Suppressor macrophage treated with lipopolysaccharide for 4 hours (primary cell): ENCODE measurements around the gene PER2.
A peak's percentile ranks its signal among the peaks of the same experiment; 100 is the strongest.

Experiments
- DNase-seq: peaks from one replicate; pipeline ENCODE4 v3.0.0-alpha.2; 2020

PER2 gene

DNA sequence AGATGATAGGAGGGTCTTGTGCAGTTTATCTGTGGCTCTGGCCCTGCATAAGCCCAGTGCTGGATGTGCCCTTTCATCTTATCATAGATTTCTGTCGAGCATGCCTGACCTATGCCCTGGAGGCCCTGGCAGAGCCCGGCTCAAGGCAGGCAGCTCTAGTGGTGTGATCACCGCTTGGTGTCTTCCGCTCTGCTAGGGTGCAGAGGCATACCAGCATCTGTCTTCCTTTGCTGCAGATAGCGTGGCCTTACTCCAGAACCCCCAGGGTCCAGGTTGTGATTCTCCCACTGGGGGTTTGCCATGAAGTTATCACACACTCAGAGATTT, 18.2 kb upstream of the PER2 start:
- no peak for DNase-seq

DNA sequence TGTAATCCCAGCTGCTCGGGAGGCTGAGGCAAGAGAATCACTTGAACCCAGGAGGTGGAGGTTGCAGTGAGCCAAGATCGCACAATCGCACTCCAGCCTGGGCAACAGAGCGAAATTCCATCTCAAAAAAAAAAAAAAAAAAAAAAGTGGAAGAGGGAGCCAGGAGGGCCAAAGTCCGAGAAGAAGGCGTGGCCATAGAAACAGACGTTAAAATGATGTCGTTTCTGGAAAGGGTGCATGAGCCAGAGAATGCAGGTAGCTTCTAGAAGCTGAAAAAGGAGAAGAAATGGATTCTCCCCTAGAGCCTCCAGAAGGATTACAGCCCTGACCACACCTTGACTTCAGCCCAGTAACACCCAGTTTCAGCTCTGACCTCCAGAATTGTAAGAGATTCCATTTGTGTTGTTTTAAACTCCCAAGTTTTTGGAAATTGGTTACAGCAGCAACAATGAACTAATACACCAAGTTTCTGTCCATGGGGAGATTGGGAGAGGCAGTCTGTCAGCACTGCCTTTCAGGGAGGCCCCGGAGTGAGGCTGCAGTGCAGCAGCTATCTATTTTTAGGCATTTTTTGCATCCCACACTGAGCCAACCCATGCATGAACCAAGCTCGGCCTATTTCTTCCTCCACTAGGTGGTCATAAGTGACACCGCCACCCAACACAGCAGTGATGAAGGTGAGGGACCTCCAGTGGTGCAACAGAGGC, 17.7 kb upstream of the PER2 start:
- DNase-seq: no peak

DNA sequence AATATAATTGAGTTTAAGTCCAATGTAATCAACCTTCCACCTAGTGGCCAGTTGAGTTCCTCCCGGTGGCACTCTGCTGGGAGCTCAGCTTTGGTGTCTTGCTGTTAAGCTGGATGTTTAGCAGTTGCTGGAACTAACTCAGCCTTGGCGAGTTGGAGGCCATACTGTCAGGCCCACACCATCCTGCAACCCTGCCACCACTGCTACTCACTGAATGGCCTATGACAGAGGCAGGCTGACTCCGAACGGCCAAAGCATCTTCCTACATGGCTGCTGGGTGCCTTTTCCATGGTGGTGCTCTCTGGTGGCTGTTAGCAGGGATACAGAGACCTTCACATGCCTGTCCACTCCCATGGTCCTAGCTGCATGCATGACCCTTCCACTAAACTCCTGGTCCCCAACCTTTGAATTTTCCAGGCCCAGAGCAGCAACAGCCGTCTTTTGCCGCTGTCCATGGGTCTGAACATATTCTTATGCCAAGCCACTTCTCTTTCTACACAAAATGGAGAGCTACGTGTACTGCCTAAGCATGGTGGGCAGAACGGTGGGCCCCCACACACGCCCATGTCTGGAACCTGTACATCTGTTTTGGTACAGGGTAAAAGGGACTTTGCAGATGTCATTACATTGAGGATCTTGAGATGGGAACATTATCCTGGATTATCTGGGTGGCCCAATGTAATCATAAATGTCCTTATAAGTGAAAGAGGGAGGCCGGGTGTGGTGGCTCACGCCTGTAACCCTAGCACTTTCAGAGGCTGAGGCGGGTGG, 16.9 kb upstream of the PER2 start:
- DNase-seq: no peak

DNA sequence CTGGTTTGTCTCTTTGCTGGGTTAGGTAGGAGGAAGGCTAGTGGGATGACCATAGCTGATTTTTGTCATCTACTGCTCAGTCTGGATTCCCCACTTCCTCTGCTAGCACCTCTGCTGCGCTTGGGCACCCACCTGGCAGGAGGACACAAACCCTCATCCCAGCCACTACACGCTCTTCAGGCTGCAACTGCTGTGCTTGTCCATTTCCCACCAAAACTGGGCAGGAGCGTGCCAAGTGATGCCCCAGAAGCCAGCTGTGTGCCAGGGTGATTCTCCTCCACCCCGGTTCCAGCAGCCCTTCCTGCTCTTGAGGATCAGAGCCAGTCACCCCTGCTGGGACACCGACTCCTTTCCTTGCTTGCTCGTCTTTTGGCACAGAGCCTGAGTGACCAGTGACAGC, 15.7 kb upstream of the PER2 start:
- DNase-seq: no peak

DNA sequence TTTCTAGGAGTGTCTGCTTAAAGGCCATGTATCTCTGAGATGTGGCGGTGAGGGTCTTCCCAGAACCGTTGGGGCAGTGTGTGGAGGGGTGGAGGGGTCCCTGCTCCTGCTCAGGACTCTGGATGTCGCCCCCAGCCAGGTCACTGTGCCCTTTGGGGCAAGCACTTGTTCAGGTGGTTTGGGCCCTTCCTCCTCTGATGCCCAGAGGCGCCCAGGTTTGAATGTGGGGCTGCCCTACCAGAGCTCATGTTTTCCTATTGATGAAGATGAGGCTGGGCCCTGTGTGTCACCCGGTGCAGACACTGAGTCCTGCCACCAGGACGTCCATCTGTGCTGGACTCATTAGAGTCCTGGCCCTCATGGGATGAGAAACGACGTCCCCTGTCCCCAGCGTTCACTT, 14.3 kb upstream of the PER2 start:
- no peak for DNase-seq

DNA sequence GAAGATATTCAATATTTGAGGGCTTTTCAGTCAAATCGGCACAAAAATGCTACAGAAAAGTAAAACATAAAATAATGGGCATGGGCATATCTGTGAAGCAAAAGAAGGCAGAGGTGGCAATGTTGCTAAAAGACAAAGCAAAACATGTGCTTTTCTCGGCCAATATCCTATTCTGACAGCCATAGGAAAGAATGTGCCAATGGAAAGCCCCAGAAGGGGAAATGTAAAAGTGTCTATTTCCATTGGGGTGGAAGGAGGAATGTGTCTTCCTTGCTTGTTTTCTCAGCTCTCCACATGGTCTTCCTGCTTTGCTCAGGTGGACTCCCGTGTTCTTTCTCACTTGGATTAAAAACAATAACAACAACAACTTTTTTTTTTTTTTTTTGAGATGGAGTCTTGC, 13.7 kb upstream of the PER2 start:
- DNase-seq: no peak

DNA sequence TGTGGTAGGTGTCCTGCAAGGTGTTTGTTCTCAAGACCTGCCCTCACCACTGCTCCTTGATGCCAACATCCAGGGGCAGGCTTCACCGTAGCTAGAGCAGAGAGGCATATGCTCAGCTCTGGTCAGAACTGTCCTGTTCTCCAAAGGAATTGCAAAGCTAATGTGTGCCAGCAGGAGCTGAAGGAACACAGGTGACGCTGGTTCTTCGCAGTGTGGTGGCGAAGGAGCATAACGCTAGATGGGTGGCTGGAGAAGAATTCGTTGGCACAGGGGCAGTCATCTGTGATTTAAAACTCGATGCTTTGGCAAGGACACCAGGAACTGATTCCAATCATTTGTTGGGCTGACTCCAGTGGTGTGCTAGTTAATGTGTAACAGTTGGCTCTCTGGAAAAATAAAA, 11.4 kb upstream of the PER2 start:
- DNase-seq: no peak

DNA sequence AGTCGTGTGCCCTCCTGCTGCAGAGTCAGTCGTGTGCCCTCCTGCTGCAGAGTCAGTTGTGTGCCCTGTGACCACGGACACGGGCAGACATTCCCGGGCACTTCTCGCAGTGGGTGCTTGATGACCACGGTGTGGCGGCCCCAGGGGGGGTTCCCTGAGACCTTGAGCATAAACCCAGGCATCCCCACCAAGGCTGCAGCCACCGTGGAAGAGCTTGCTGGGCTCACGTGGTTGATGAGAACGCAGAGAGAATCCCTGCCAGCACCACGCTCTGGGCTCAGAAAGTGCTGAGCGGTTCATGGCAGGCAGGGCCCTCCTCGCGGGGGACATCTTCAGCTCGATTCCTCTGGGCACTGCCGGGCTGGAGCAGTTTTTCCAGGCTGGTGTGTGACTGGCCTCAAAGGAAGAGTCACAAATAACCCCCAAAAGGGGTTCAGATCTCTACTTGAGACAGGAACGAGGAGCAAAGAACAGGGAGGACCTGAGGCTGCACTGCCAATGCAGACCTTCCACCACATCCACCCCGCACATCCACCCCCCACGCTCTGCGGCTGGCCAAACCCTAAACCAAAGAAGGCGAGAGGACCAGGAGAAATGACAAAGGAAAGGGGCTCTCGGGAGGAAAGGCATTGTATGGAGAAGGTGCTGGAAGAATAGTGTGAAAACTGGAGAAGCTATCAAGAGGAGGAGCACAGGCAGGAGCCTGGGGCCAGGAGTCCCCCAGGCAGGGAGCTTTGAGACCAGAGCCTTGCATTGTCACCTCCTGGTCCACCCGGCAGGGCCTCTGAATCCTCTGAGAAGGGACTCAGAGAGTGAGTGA, 8.4 kb upstream of the PER2 start:
- no peak for DNase-seq

DNA sequence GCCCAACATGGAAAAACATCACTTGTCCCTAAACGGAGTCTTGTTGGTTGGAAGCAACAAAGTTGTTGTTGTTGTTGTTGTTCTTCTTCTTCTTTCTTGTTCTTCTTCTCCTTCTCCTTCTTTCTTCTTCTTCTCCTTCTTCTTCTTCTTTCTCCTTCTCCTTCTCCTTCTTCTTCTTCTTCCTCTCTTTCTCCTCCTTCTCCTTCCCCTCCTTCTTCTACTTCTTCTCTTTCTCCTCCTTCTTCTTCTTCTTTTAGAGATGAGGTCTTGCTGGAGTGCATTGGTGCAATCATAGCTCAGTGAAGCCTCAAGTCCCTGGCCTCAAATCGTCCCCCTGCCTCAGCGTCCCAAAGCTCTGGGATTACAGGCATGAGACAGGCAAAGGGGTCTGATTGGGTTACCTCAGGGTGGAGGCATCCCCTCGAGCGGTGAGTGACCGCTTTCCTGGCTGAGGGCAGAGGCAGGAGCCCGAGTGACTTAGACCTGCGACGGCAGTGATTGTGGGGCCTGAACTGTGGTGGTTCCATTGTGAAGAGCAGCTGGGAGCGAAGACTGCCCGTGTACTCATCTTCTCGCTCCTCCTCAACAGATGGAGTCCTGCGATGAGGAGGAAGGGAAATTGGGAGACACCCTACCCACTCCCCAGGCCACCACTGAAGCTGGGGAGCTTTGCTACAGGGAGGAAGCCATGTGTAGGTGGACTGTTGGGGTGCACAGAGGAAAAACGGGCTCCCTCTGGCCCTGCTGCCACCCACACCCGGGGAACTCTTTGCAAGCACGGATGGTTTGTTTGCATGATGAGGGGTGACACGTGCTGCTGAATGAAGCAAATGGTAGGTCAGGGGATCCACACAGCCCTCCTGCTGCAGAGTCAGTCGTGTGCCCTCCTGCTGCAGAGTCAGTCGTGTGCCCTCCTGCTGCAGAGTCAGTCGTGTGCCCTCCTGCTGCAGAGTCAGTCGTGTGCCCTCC, 7.0 kb upstream of the PER2 start:
- no peak for DNase-seq

DNA sequence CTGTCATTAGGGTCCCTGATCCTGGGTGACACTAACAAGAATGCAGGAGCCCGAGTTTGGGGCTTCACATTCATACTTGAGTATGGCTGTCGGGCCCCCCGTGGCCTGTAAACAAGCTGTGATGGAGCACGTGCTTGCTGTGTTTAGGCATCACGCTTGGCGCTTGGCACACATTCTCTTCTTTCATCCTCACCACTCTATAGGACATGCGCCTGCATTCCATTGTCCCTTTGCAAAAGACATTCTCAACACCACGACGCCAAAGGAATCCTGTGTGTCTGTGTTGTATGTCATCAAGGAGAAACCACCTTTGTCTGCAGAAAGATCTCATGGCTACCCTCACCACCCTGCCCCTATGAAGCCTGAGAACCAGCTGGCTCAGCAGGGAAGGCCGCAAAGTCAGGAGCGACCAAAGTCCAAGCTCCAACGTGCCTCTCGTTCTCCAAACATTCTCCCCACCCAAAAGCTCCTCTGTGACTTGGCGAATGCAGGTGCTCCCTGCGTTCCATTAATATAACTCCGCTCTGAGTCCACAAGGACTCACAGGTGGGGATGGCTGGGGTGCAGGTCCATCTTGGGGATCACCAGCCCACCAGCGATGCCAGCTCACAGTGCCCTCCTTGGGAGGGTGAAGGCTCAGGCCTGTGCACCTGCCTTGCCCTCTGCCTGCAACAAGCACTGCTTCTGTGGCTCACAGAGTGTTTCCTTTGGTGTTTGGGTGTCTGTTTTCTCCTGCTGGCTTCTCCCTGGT, 6.2 kb upstream of the PER2 start:
- no peak for DNase-seq

DNA sequence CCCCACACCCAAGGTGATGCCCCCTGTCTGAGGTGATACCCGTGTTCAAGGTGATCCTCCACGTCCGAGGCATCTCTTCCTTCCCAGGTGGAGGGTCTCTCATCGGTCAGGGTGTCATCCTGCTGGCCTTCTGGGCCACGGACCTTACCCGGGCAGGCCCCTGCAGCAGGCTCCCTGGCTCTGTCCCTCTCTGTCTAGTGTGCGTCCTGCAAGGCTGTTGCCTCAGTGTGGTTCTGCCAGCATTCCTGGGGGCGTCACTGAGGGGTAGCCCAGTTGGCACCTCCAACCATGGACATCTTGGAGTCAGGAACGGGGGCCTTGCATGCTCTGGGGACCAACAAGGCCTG, 5.6 kb upstream of the PER2 start:
- no peak for DNase-seq

DNA sequence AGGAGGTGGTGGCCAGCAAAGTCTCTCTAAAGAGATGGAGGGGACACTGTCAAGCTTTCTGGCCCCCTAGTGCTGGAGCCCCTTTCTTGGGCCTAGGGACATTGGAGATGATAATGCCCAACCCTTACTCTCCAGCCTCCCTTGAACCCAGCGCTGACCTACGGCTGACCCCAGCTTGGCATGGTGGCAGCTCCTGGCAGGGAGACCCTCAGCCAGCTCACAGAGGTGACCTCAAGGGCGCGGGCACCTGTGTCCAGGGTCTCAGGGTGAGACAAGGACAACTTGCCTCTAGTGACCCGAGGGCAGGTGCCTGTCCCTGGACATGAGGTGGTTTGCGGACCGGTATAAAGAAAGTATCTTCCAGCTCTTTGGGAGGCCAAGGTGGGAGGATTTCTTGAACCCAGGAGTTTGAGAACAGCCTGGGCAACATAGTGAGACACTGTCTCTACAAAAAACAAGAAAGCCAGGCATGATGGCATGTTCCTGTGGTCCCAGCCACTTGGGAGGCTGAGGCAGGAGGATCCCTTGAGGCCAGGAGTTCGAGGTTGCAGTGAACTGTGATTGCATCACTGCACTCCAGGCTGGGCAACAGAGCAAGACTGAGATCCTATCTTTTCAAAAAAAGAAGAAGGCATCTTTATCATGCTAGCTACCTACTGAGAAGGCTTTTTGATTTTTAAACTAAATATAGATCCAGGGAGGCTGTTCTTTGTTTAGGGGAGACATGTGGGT, 3.3 kb upstream of the PER2 start:
- no peak for DNase-seq

DNA sequence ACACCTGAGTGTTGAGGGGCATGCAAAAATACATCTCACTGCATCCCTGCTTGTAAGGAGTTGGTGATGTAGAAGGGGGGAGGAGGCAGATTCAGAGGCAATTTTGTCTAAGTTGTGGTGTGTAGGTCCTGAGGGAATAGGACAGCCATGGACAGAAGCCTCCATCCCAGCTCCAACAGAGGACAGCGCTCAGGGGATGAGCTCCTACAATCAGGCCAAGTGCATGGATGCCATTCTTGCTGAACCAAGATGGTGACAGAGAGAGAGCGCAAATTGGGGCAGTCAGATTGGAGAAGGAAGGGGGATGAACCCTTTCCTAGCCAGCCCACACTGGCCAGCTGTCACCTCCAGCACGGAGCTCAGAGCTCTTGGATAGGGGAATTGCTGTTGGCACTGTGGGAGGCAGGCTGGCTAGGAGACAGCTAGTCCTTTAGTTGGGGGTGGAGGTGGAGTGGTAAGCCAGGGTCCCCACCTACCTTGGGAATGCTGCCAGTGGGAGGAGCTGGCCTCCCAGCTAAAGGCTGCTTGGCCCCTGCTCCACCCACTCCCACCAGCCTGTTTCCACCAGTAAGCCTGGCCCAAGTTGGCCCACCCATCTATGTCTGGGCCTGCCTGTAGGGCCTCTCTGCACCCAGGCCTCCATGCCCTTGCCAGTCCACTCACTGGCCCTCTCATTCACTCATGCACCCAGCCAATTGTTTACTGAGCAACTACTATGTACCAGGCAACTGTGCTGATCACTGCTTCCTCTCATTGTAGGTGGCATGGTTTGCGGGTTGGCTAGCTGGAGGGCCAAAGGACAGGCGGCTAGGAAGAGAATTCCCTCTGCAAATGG, 2.5 kb upstream of the PER2 start:
- DNase-seq: no peak

DNA sequence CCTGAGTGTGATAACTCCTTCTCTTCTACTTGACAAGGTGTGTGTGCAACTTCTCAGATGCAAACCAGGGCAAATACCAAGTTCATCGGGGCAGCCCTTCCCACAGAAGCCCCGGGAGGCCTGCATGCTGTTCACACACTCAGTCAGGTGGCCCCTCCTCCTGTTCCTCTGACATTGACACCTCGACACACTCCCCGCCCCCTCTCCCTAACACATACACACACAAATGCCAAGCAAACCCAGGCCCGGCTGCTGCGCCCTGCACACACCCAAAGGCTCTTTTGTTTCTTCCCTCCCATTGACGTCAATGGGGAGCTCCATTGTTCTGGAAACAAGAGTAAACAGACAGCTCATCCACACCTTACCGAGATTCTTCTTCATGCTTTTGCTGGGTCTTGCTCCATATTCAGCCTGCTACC, 1.7 kb upstream of the PER2 start:
- DNase-seq: no peak

DNA sequence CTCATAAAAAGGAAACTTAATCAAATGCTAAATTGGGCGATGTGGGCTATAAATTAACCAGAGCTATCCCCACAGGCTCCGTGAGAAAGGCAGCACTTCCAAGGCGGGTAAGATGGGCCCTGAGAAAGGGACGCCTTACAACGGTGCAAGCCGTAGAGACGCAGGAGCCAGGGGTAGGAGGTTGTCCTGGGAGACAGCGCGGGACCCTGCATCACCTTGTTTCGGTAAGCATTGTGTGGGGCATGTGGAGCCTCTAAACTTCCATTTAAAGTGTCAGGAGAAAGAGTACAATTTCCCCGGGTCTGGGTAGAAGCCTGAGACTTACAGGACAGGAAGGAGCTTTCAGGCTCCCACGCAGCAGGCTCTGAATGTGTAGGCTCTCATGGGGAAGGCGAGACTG, 1.2 kb upstream of the PER2 start:
- DNase-seq: no peak

DNA sequence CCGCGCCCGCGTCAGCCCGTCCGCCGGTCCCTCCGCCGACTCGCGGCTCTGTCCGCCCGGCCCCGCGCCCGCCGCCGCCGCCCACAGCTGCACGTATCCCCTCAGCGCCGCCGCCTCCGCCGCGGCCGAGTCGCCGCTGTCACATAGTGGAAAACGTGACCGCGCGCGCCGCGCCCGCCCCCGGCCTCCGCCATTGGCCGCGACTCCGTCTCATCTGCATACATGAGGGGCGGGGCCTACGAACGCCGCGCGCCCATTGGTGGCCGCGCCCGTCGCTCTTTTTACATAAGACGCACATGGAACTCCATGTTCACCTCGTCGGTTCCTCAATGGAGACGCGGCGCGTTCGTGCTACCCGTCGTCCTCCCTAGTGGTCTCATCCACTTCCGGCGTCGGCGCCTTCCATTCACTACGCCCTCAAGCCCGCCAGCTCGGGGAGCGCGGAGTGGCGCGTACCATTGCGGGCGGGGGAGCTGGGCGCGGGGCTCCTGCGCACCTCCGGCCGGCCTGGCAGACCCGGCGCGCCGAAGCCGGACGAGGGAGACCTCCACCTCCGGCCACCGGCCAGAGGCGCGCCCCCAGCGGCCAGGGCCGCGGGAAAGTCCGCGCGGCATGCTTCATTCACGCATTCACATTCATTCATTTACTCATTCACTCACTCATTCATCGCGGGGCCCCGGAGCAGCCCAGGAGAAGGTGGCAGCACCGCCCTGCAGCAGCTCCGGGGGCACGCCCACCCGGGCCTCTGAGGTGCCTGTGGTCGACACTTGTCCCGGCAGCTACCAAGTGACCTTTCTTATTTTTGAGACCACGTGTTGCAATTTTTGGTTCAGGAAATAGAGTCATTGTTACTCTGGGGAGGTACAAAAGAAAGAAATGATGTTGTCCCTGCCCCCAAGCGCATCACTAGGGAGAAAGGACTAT, 502 bp upstream of the PER2 start:
- peak; percentile 99 for DNase-seq

DNA sequence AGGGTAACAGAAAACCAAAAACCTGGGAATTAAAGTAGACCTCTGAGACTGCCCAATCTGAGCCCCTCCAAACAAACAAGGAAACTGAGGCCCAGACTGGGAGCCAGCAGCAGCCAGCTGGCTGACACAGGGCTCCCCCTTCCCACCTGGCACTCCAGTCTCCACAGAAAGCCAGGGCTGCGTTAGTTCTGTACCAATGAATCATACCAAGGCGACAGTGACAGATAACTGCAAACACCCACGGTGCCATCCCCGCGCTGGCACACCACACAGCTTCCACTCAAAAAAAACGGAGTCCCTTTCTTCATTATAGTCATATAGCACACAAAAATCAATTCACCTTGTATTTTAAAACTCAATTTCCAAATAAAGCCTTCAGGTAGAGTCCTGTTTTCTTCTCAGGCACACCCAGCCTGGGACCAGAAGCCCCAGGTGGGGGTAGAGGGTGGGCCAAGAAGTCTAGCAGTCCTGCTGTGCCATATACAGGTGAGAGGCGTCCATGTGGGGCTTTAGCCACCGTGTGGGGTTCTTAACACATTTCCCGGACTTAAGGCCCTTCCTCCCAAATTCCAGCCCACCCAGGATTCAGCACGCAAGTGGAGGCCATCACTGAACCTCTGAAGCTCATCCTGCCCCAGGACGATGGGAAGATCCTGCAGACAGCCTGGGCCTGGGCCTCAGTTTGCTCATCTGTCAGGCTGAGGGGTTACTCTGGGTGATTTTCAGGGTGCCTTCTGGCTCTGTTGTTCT, 1.2 kb downstream of the PER2 start:
- no peak for DNase-seq

DNA sequence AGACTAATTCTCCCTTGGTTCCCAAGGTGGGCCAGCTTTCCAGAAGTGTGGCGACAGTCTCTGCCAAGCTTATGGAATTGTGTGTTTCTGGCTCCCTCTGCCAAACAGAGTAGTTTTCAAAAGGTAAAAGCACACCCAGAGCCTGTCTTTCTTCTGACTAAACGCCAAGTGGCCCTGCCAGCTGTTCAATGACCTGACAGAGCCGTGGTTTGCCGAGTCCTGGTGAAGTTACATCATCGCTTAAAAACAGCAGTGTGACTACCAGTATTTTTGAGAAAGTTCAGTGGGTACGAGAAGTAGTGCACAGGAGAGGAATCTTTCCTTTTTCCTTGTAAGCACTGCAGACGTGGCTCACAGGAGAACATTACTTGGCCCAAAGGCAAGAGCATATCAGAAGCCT, 1.9 kb downstream of the PER2 start:
- DNase-seq: no peak

DNA sequence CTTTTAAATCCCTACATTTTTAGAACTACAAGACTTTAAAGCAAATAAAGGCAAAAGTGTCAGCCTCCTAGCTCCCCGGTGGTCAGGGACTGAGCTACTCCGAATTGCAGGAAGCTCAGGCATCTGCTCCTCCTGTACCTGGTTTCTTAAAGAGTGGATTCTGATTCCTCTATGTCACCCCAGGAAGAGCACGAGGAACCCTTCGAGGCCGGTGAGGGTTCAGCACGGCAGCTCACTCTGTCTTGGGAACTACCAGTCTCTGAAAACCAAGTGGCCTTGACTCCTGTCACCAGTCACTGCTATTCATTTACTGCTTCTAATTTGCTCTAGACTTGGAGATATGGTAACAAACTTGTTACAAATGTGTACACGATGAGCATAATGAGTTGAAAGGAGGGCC, 2.3 kb downstream of the PER2 start:
- DNase-seq: no peak
